GM10248 (cell line): ENCODE data around the gene GJA3.

Source experiments
- CTCF ChIA-PET: fragments of 300-600 bp; sonication (Branson Sonifier 250); formaldehyde crosslinking; extraction: SDS; loops from one replicate; lab custom pipeline; 2021; ENCODE audit warnings: antibody characterized with exemption; lab: Yijun Ruan, JAX
- POLR2A ChIA-PET: fragments of 350-650 bp; sonication (Branson Sonifier 250); formaldehyde crosslinking; extraction: SDS; loops from one replicate; lab custom pipeline; 2020; ENCODE audit warnings: antibody characterized with exemption; lab: Yijun Ruan, JAX
- DNase-seq: peaks from one replicate; pipeline ENCODE4 v3.0.0; 2012; ENCODE audit errors: extremely low spot score
- CTCF ChIP-seq: IDR thresholded peaks from 2 replicates; pipeline ENCODE4 v1.5.1; 2012; ENCODE audit warnings: mild to moderate bottlenecking, low read depth; ENCODE audit errors: extremely low read depth, missing control alignments, control extremely low read depth

The GJA3 gene

GRCh38 chr13:20127262-20127561, 33.6 kb downstream of the GJA3 start:
- POLR2A ChIA-PET = no interaction called here
- CTCF ChIA-PET = interaction anchor here (0.8 to 3.5 kb wide), 14 partner anchors 9 to 200 kb away, joined by 3 to 21 read pairs (median 4); no protein-coding TSS in a partner anchor
- DNase-seq = no peak
- TF ChIP-seq CTCF = no peak

GRCh38 chr13:20126541-20127261, 34.2 kb downstream of the GJA3 start:
- ChIA-PET CTCF (interaction anchor here (0.9 to 3.5 kb wide), 5 partner anchors 8 to 199 kb away, joined by 3 to 21 read pairs (median 5); no protein-coding TSS in a partner anchor), POLR2A (no interaction called here)
- DNase-seq = no peak
- TF ChIP-seq CTCF = no peak

GRCh38 chr13:20125783-20126165, 35.1 kb downstream of the GJA3 start:
- DNase-seq = no peak
- no peak for TF ChIP-seq CTCF
- ChIA-PET CTCF (interaction anchor here (0.9 to 1.2 kb wide), 2 partner anchors 10 to 38 kb away, joined by 3 to 4 read pairs; no protein-coding TSS in a partner anchor), POLR2A (no interaction called here)

GRCh38 chr13:20125129-20125782, 35.6 kb downstream of the GJA3 start:
- no peak for DNase-seq
- ChIA-PET POLR2A (no interaction called here), CTCF (interaction anchor here (0.9 to 1.2 kb wide), 2 partner anchors 9 to 38 kb away, joined by 3 to 4 read pairs; no protein-coding TSS in a partner anchor)
- no peak for TF ChIP-seq CTCF

GRCh38 chr13:20124303-20124702, 36.5 kb downstream of the GJA3 start:
- no peak for DNase-seq
- ChIA-PET CTCF (no interaction called here), POLR2A (no interaction called here)
- no peak for TF ChIP-seq CTCF

GRCh38 chr13:20121159-20121525, 39.7 kb downstream of the GJA3 start:
- TF ChIP-seq CTCF = no peak
- POLR2A ChIA-PET = interaction anchor here (0.8 kb wide), 1 partner anchor 222 kb away, joined by 3 read pairs; no protein-coding TSS in a partner anchor
- DNase-seq = no peak
- CTCF ChIA-PET = interaction anchor here (0.8 to 1.2 kb wide), 2 partner anchors 13 to 36 kb away, joined by 3 read pairs; no protein-coding TSS in a partner anchor
